Small intestine (tissue), 7 donors: ENCODE measurements around the gene SEPTIN10. TPM values are rescaled to one million over a fixed set of nuclear protein-coding genes. Genes with fewer than 3 reads are reported as not detected.

ENCODE experiments used
- DNase-seq, 2 donors: peaks; one replicate each; pipeline versions ENCODE4 v3.0.0 to v3.0.0-alpha.2; 2013
- FAIRE-seq: peaks from 2 replicates; lab custom pipeline; 2012; peaks lifted over from hg19 to GRCh38; lab: Jason Lieb, UNC
- H3K27ac ChIP-seq, 3 donors: one replicate each; pipeline ENCODE4 v1.5.1; 2013; ENCODE audit warnings: low read length in 2 of 3, mild to moderate bottlenecking in 2 of 3, control low read depth in 1 of 3, inconsistent platforms in 1 of 3, low read depth in 1 of 3, moderate library complexity in 1 of 3
- H3K27me3 ChIP-seq, 3 donors: one replicate each; pipeline ENCODE4 v1.6.1; 2013; ENCODE audit warnings: low read length in 3 of 3, inconsistent platforms in 1 of 3; ENCODE audit not compliant: control insufficient read depth in 3 of 3, insufficient read depth in 3 of 3
- H3K36me3 ChIP-seq, 3 donors: one replicate each; pipeline ENCODE4 v1.6.1; 2013; ENCODE audit warnings: low read length in 3 of 3, inconsistent platforms in 1 of 3, low read depth in 1 of 3, mild to moderate bottlenecking in 1 of 3, moderate library complexity in 1 of 3; ENCODE audit not compliant: control insufficient read depth in 3 of 3, insufficient read depth in 2 of 3
- H3K4me1 ChIP-seq, 3 donors: one replicate each; pipeline ENCODE4 v1.6.1; 2013; ENCODE audit warnings: low read length in 2 of 3, inconsistent platforms in 1 of 3, low read depth in 1 of 3, mild to moderate bottlenecking in 1 of 3, moderate library complexity in 1 of 3; ENCODE audit not compliant: control insufficient read depth in 3 of 3, insufficient read depth in 2 of 3
- H3K4me3 ChIP-seq, 3 donors: one replicate each; pipeline ENCODE4 v1.5.1; 2013; ENCODE audit warnings: low read length in 3 of 3, control low read depth in 1 of 3, inconsistent platforms in 1 of 3, low read depth in 1 of 3, mild to moderate bottlenecking in 1 of 3, moderate library complexity in 1 of 3
- H3K9me3 ChIP-seq, 2 donors: one replicate each; pipeline ENCODE4 v1.6.1; 2013; ENCODE audit warnings: low read depth in 1 of 2, low read length in 1 of 2; ENCODE audit not compliant: control insufficient read depth in 2 of 2, insufficient read depth in 1 of 2
- WGBS, 3 donors: extraction: QIAGEN DNeasy Blood & Tissue Kit; methylation state at CpG; one replicate each; pipeline ENCODE4 v1.1.7; 2013; 5-methylcytosine and 5-hydroxymethylcytosine counted together
- polyA plus RNA-seq, 4 donors: library from polyadenylated mRNA; stranded (reverse) in 3 of 4; unstranded in 1 of 4; fragments of 200-250 nt in 3 of 4; fragments of 120-200 nt in 1 of 4; gene quantifications; one replicate each; pipeline versions ENCODE4 v1.2.1 to v1.2.3, GENCODE V29; 2013
- donor health status: healthy with polysubstance abuse.
- donor health status: control.
- donor health status: control.
- donor health status: Bipolar disorder and iron deficiency.
- donor health status: healthy.

SEPTIN10 gene
- polyA plus RNA-seq, 4 donors: 24.0 to 50.9 (median 28.8) TPM

DNA sequence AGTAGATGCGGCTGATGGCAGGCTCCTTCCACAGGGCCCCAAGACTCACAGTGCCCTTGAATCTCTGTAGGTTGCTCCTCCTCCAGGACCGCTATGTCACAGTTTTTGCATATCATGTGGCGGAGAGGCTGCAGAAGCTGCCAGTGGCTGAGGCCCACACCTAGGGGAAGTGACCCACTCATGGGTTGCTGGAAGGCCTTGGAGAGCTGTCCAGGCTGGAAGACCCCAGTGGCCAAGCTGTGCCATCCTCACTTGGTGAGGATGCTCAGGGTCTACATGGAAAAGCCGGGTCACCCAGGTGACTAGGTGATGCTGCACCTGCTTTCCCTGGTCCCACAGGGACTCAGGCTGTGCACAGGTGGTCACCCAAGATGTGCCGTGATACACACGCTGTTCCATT, 90.6 kb downstream of the SEPTIN10 start:
- no peaks in the 10 kb centered on the region for H3K9me3 ChIP-seq
- H3K27ac ChIP-seq: no peak overlapping the region
- H3K36me3 ChIP-seq: no peaks in the 10 kb centered on the region
- DNase-seq (no peak), FAIRE-seq (no peak)
- no peak overlapping the region for H3K4me3 ChIP-seq
- 74 to 79% (median 76%) methylated on average over 6 of the region's 6 CpGs for WGBS, 3 donors
- H3K27me3 ChIP-seq: no peaks in the 10 kb centered on the region
- H3K4me1 ChIP-seq: peaks cover 0 to 8% (median 0%) of the 10 kb centered on the region in 3 donors

DNA sequence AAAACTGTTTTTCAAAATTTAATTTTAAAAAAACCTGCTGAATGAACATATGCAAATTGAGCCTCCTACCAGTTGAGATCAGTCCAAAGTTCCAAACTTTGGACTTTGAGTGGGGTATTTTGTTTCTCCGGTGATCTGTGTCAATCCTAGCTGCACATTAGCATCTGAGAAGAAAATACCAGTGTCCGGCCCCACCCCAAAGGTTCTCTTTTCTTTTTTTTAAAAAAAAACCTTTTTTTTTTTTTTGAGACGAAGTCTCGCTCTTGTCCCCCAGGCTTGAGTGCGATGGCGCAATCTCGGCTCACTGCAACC, 91.7 kb downstream of the SEPTIN10 start:
- no peak for FAIRE-seq
- Histone ChIP-seq H3K36me3 (no peaks in the 10 kb centered on the region), H3K27ac (no peak overlapping the region), H3K4me3 (no peak overlapping the region), H3K4me1 (peaks cover 0 to 8% (median 0%) of the 10 kb centered on the region in 3 donors), H3K9me3 (no peaks in the 10 kb centered on the region), H3K27me3 (no peaks in the 10 kb centered on the region)
- peak; percentile 56 to 67 for DNase-seq
- 23 to 65% (median 45%) methylated on average over 7 of the region's 7 CpGs for WGBS, 3 donors

DNA sequence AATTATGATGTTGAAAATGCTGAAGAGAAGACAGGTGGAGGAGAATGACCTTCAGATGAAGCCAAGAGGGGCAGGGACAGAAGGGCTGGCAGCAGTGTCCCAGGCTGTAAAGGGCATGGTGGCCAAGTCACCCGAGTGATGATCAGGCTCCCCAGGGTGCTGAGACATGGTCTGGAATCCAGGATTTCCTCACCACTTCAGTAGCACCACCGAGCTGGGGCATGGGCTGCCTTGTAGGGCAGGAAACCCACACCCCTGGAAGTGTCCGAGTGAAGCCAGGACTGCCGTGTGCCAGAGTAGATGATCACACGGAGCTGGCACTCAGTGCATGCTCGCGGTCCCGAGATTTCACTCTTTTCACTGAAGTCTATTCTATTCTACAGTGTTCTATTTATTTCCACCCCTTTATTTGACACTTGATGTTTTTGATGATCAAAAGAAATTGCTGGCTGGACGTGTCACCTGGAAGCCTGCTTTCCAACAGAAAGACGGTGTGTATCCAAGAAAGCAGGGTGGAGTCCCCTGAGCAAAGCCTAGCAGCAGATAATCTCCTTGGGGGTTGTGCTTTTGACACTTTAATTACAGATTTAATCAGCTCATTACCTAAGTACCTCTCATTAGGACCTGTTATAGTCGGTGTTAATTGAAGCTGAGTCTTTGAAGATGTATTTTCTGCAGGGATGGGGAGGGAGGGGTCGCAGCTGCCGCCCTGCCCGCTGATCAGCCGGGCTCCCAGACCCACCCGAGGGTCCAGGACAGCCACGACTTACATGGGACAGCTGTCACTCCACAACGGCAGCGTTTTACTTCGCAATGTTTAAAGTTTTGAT, 92.3 kb downstream of the SEPTIN10 start:
- Histone ChIP-seq H3K27me3 (no peaks in the 10 kb centered on the region), H3K4me3 (no peak overlapping the region), H3K27ac (no peak overlapping the region), H3K36me3 (no peaks in the 10 kb centered on the region), H3K4me1 (peaks cover 0 to 8% (median 0%) of the 10 kb centered on the region in 3 donors), H3K9me3 (no peaks in the 10 kb centered on the region)
- WGBS, 3 donors: 17 to 57% (median 35%) methylated on average over 20 of the region's 20 CpGs
- FAIRE-seq (no peak), DNase-seq (peak; percentile 21 to 27)

DNA sequence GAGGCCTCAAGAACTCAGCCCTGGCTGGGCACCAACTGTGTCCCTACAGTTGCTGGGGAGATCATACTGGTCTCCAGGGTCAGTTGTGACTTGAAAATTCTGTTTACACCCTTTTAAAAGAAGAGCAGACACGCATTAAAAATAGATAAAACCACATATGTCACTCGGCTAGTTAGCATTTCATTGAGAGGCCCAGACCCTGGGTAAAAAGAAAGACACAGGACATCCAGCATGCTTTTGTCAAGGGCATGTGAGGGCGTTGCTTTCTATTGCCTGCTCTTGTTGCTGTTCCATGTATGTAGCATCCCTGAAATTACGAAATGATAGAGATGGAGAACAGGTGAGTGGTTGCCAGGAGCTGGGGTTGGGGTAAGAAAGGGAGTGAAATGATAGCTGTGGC, 94.3 kb downstream of the SEPTIN10 start:
- H3K4me3 ChIP-seq: no peak overlapping the region
- no peak overlapping the region for H3K27ac ChIP-seq
- H3K4me1 ChIP-seq: peaks cover 0 to 8% (median 0%) of the 10 kb centered on the region in 3 donors
- no peaks in the 10 kb centered on the region for H3K9me3 ChIP-seq
- no peaks in the 10 kb centered on the region for H3K27me3 ChIP-seq
- FAIRE-seq: no peak
- no peak for DNase-seq
- no peaks in the 10 kb centered on the region for H3K36me3 ChIP-seq
- WGBS, 3 donors: 79 to 85% (median 84%) methylated on average over 4 of the region's 4 CpGs

DNA sequence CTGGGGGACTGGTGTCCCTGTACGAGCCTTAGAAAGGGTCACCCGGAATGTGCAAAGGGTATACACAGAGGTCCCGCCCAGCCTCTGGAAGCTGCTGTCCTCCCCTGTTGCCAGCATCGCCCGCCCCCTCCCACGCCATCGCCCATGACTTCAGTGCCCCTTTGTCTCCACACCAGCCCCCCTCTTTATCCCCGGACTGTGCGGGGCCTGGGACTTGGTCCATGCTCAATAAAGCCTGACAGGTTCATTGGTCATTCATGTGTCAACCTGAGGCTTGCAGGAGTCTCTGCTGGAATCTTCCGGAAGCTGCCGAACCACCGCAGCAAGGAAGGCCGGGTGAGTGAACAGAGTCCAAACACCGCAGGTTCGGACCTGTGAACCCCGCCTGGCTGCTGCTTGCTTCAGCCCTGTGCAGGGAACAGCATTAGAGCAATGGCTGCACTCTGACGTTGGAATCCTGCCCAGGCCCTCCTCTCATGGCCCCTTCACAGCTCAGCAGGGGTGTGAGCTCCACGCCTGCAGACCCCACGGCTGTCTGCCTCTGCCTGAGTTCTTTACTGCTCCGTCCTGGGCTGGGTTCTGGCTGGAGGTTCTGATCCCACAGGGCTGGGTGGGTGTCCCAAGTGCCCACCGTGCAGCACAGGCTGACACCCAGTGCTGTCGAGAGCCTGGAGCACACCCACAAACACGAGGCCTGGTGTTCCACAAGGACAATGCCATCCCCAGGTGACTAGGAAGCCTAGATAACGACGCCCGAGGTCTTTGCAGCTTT, 96.5 kb downstream of the SEPTIN10 start:
- Histone ChIP-seq H3K27me3 (no peaks in the 10 kb centered on the region), H3K36me3 (no peaks in the 10 kb centered on the region), H3K9me3 (no peaks in the 10 kb centered on the region), H3K27ac (no peak overlapping the region), H3K4me1 (peaks cover 0 to 8% (median 0%) of the 10 kb centered on the region in 3 donors), H3K4me3 (no peak overlapping the region)
- FAIRE-seq (no peak), DNase-seq (peak in 1 of 2 donors; percentile 22)
- WGBS, 3 donors: 72 to 84% (median 75%) methylated on average over 26 of the region's 26 CpGs

DNA sequence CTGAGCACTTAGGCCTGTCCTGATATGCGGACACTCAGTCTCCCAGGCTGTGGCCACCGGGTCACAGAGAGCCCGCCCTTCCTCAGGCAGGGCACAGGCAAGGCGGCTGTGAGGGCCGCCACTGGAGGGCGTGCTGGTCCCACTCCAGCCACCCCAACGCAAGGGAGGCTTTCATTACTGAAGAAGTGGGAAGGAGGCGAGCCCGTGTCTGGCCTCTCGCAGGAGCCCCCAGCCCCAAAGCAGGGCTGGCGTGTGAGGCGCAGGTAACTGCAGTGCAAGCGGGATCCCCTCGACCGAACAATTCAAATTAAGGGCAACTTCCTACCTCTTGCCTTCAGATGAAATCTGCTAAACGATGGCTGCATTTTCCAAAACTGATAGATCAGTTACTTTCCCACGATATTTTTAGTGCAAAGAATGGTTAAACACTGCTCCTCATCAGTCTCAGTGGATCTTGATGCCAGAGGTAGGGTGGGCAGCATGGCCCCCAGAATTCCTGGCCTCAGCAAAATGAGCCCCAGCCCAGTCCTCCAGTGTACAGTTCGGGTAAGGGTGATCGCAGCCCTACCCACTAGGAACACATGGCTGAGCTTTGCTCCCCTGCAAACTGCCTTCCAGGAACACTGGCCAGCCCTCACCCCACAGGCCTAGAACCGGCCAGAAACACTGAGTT, 97.2 kb downstream of the SEPTIN10 start:
- no peaks in the 10 kb centered on the region for H3K9me3 ChIP-seq
- peaks cover 0 to 1% (median 0%) of the 10 kb centered on the region in 3 donors for H3K4me1 ChIP-seq
- H3K4me3 ChIP-seq: no peak overlapping the region
- DNase-seq: peak in 1 of 2 donors; percentile 55
- no peak for FAIRE-seq
- no peaks in the 10 kb centered on the region for H3K36me3 ChIP-seq
- no peaks in the 10 kb centered on the region for H3K27me3 ChIP-seq
- WGBS, 3 donors: 31 to 55% (median 50%) methylated on average over 20 of the region's 20 CpGs
- no peak overlapping the region for H3K27ac ChIP-seq

DNA sequence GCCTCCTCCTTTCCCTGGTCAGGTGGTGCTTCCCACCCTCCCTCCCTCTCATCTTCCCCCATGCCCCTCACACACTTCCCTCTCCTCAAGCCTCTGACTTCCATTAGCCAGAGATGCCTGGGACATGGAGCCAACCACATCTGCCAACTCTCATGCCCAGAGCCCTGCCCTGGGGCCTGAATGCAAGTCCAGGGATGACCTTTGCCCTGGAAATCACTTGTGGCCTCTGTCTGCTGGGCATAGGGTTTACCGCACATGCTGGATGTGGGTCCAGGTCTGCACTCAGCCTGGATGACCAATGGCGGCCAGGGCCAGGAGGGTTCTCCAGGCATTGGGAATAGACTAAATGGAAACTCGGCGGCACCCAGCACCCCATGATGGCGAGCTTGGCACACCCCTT, 98.9 kb downstream of the SEPTIN10 start:
- no peaks in the 10 kb centered on the region for H3K36me3 ChIP-seq

More for the DNA sequence above, 98.9 kb downstream of the SEPTIN10 start:
- H3K9me3 ChIP-seq: no peaks in the 10 kb centered on the region
- no peak overlapping the region for H3K4me3 ChIP-seq
- 89 to 94% (median 93%) methylated on average over 5 of the region's 5 CpGs for whole genome bisulfite sequencing, 3 donors
- no peak for FAIRE-seq
- H3K4me1 ChIP-seq: no peaks in the 10 kb centered on the region
- H3K27me3 ChIP-seq: no peaks in the 10 kb centered on the region
- peak overlapping the region in 1 of 3 donors; percentile 6 for H3K27ac ChIP-seq
- no peak for DNase-seq
